Sciatic nerve (tissue), 2 donors: ENCODE results near the gene UBQLN3. TPM values are rescaled to one million over a fixed set of nuclear protein-coding genes. Genes with fewer than 3 reads are reported as not detected.
A peak's percentile ranks its signal among the peaks of the same experiment; 100 is the strongest.

Experiments
- ATAC-seq: fragments of 200-7000 bp; cut with Tn5 transposase; one replicate; pipeline ENCODE4 v1.9.1; 2020; ENCODE audit warnings: mild to moderate bottlenecking, moderate library complexity
- DNase-seq: peaks from one replicate; pipeline ENCODE4 v3.0.0-alpha.2; 2020; ENCODE audit warnings: low spot score
- intact Hi-C: fragments of 100-400 bp; cut with DNase I; formaldehyde crosslinking; loops from one replicate; pipeline ENCODE4 v1.14.2; 2022
- total RNA-seq: library from RNA; stranded (reverse); fragmentation: NEBNext Ultra II Directional; extraction: Animal tissue kit (Norgen Biotek cat#: 25700); gene quantifications from one replicate; pipeline ENCODE4 v1.2.1, GENCODE V29; 2021
- donor health status: DM: no; HTN: no; CAD: no.
- donor health status: DM: no; HTN: no; CAD: no.

The UBQLN3 gene
- total RNA-seq, result 1.1 TPM

- DNase-seq, result no peak
- intact Hi-C loops, result no loop called here
- ATAC-seq, result peak; percentile 22
Measured at GRCh38 chr11:5509803-5510202, at the start of gene UBQLN3. Gene UBQLN3 (minus strand): TSS chr11:5509957. CDS start chr11:5509558, 399 bp downstream.

- intact Hi-C loops, result no loop called here
- DNase-seq (no peak), ATAC-seq (no peak)
Measured at GRCh38 chr11:5557751-5558150, 48.0 kb upstream of the UBQLN3 start.

- ATAC-seq (no peak), DNase-seq (no peak)
Measured at GRCh38 chr11:5556596-5557188, 46.9 kb upstream of the UBQLN3 start.

GRCh38 chr11:5553343-5553742 lies 43.6 kb upstream of the UBQLN3 start:
- intact Hi-C loops, result no loop called here
- ATAC-seq, result no peak
- DNase-seq, result no peak

More at GRCh38 chr11:5556596-5557188, 46.9 kb upstream of the UBQLN3 start:
- intact Hi-C loops, result no loop called here

- no peak for ATAC-seq
- intact Hi-C loops, result no loop called here
- DNase-seq, result no peak
Measured at GRCh38 chr11:5550440-5551095, 40.8 kb upstream of the UBQLN3 start.

- ATAC-seq (no peak), DNase-seq (no peak)
- intact Hi-C loops, result no loop called here
Measured at GRCh38 chr11:5548440-5548839, 38.7 kb upstream of the UBQLN3 start, which contains the start of gene OR52H1. Gene OR52H1 (minus strand): TSS chr11:5548540. CDS start chr11:5545505, 3,035 bp downstream.

GRCh38 chr11:5547982-5548381 lies 38.2 kb upstream of the UBQLN3 start:
- intact Hi-C loops, result no loop called here

GRCh38 chr11:5546457-5546856 lies 36.7 kb upstream of the UBQLN3 start:
- DNase-seq, result no peak
- intact Hi-C loops, result no loop called here
- ATAC-seq, result no peak

More at GRCh38 chr11:5547982-5548381, 38.2 kb upstream of the UBQLN3 start:
- DNase-seq (no peak), ATAC-seq (no peak)

- ATAC-seq (no peak), DNase-seq (no peak)
- intact Hi-C loops, result no loop called here
Measured at GRCh38 chr11:5541427-5541826, 31.7 kb upstream of the UBQLN3 start.

- intact Hi-C loops, result no loop called here
Measured at GRCh38 chr11:5536482-5536881, 26.7 kb upstream of the UBQLN3 start.

GRCh38 chr11:5534046-5534445 lies 24.3 kb upstream of the UBQLN3 start:
- intact Hi-C loops, result no loop called here
- ATAC-seq (no peak), DNase-seq (no peak)

More at GRCh38 chr11:5536482-5536881, 26.7 kb upstream of the UBQLN3 start:
- no peak for DNase-seq
- ATAC-seq, result no peak

- DNase-seq (no peak), ATAC-seq (no peak)
- intact Hi-C loops, result no loop called here
Measured at GRCh38 chr11:5531053-5531831, 21.5 kb upstream of the UBQLN3 start.

GRCh38 chr11:5528495-5528894 lies 18.7 kb upstream of the UBQLN3 start:
- ATAC-seq (no peak), DNase-seq (no peak)
- intact Hi-C loops, result no loop called here

GRCh38 chr11:5527716-5528115 lies 18.0 kb upstream of the UBQLN3 start:
- ATAC-seq (no peak), DNase-seq (no peak)
- intact Hi-C loops, result no loop called here

GRCh38 chr11:5524756-5525155 lies 15.0 kb upstream of the UBQLN3 start:
- intact Hi-C loops, result no loop called here
- no peak for ATAC-seq
- DNase-seq, result no peak

- ATAC-seq, result no peak
- intact Hi-C loops, result no loop called here
- no peak for DNase-seq
Measured at GRCh38 chr11:5522308-5522707, 12.6 kb upstream of the UBQLN3 start.

GRCh38 chr11:5521540-5521939 lies 11.8 kb upstream of the UBQLN3 start:
- intact Hi-C loops, result no loop called here
- DNase-seq (no peak), ATAC-seq (no peak)

GRCh38 chr11:5516599-5516998 lies 6.8 kb upstream of the UBQLN3 start, which contains the start of gene UBQLNL:
Gene UBQLNL (minus strand): TSS chr11:5516699. CDS start chr11:5516441, 258 bp downstream.
- no peak for ATAC-seq
- intact Hi-C loops, result no loop called here

GRCh38 chr11:5514841-5515240 lies 5.1 kb upstream of the UBQLN3 start:
- peak; percentile 20 for ATAC-seq
- DNase-seq, result no peak
- intact Hi-C loops, result no loop called here

More at GRCh38 chr11:5516599-5516998, 6.8 kb upstream of the UBQLN3 start, which contains the start of gene UBQLNL:
- no peak for DNase-seq

- intact Hi-C loops, result no loop called here
- DNase-seq, result no peak
- no peak for ATAC-seq
Measured at GRCh38 chr11:5508605-5509004, 1.2 kb downstream of the UBQLN3 start.
